Caco-2 (cell line): Measurements from ENCODE around the gene DHRS4. TPM values are rescaled to one million over a fixed set of nuclear protein-coding genes. Genes with fewer than 3 reads are reported as not detected.
"Not testable (repeated sequence)": the region's sequence is repeated elsewhere in the genome, so short reads cannot be mapped to it uniquely, and the experiment has no call there.

ENCODE experiments used
- BruUV-seq: library from RNA; stranded (reverse); fragments of 400-500 nt; replicated peaks from 2 replicates; lab custom pipeline; 2021; lab: Mats Ljungman, UMichigan
- CTCF ChIA-PET: fragments of 300-600 bp; sonication (Branson Sonifier 250); formaldehyde crosslinking; loops from one replicate; lab custom pipeline; 2022; ENCODE audit warnings: antibody characterized with exemption; lab: Charles Lee
- POLR2A ChIA-PET: fragments of 300-600 bp; sonication (Branson Sonifier 250); formaldehyde crosslinking; loops from one replicate; lab custom pipeline; 2022; ENCODE audit warnings: antibody characterized with exemption; lab: Charles Lee
- DNase-seq, 2 experiments: peaks; one replicate each; pipeline versions ENCODE4 v3.0.0 to v3.0.0-alpha.2; 2020 to 2022
- H3K27me3 ChIP-seq: replicated peaks from 2 replicates; pipeline ENCODE4 v1.6.0; 2011; ENCODE audit warnings: low read length; ENCODE audit not compliant: control insufficient read depth, insufficient read depth
- H3K36me3 ChIP-seq: 2 replicates; pipeline ENCODE4 v1.5.1; 2011; ENCODE audit warnings: low read length; ENCODE audit not compliant: control insufficient read depth, insufficient read depth
- H3K4me1 ChIP-seq: fragments of 250-450 bp; sonication (Bioruptor Pico); 2 replicates; pipeline ENCODE4 v1.5.1; 2020; ENCODE audit warnings: mild to moderate bottlenecking
- H3K4me3 ChIP-seq: 2 replicates; pipeline ENCODE4 v1.5.1; 2011; ENCODE audit warnings: low read depth, mild to moderate bottlenecking, control low read depth, low read length
- H3K9me3 ChIP-seq: fragments of 250-450 bp; sonication (Bioruptor Pico); 2 replicates; pipeline ENCODE4 v1.5.1; 2020; ENCODE audit warnings: mild to moderate bottlenecking, moderate library complexity
- H3K27ac Mint-ChIP-seq: one replicate; pipeline ENCODE4 v1.8.0; 2022; ENCODE audit warnings: mixed read lengths; ENCODE audit not compliant: unreplicated experiment
- H3K27me3 Mint-ChIP-seq: one replicate; pipeline ENCODE4 v1.8.0; 2022; ENCODE audit warnings: mixed read lengths; ENCODE audit not compliant: insufficient read depth, unreplicated experiment
- H3K36me3 Mint-ChIP-seq: one replicate; pipeline ENCODE4 v1.8.0; 2022; ENCODE audit warnings: mild to moderate bottlenecking, mixed read lengths; ENCODE audit not compliant: insufficient read depth, unreplicated experiment
- H3K4me1 Mint-ChIP-seq: one replicate; pipeline ENCODE4 v1.8.0; 2022; ENCODE audit warnings: low read depth, mixed read lengths; ENCODE audit not compliant: unreplicated experiment
- H3K4me3 Mint-ChIP-seq: one replicate; pipeline ENCODE4 v1.8.0; 2022; ENCODE audit warnings: mild to moderate bottlenecking, moderate library complexity, mixed read lengths; ENCODE audit not compliant: unreplicated experiment
- H3K9me3 Mint-ChIP-seq: one replicate; pipeline ENCODE4 v1.8.0; 2022; ENCODE audit warnings: mixed read lengths; ENCODE audit not compliant: unreplicated experiment
- intact Hi-C: fragments of 100-400 bp; cut with micrococcal nuclease; formaldehyde crosslinking; loops from one replicate; pipeline ENCODE4 v1.10.0; 2022; ENCODE audit not compliant: unreplicated experiment
- total RNA-seq: library from RNA; stranded (reverse); gene quantifications from 2 replicates; pipeline ENCODE4 v1.2.3, GENCODE V29; 2022
- TF ChIP-seq, protein P1 (sequence below), 2 experiments: fragments of 200-600 bp in 1 of 2; IDR thresholded peaks; 1 replicate in 1 of 2; 2 replicates in 1 of 2; pipeline versions ENCODE4 v1.5.1 to v1.8.0; 2011 to 2022; ENCODE audit warnings: antibody characterized with exemption in 1 of 2, control low read depth in 1 of 2, inconsistent platforms in 1 of 2, low read depth in 1 of 2, low read length in 1 of 2, mild to moderate bottlenecking in 1 of 2, moderate library complexity in 1 of 2; ENCODE audit not compliant: insufficient read depth in 1 of 2, severe bottlenecking in 1 of 2, unreplicated experiment in 1 of 2

DHRS4 gene
- total RNA-seq, 1 experiment from 2014 or later: 8.6 TPM

DNA sequence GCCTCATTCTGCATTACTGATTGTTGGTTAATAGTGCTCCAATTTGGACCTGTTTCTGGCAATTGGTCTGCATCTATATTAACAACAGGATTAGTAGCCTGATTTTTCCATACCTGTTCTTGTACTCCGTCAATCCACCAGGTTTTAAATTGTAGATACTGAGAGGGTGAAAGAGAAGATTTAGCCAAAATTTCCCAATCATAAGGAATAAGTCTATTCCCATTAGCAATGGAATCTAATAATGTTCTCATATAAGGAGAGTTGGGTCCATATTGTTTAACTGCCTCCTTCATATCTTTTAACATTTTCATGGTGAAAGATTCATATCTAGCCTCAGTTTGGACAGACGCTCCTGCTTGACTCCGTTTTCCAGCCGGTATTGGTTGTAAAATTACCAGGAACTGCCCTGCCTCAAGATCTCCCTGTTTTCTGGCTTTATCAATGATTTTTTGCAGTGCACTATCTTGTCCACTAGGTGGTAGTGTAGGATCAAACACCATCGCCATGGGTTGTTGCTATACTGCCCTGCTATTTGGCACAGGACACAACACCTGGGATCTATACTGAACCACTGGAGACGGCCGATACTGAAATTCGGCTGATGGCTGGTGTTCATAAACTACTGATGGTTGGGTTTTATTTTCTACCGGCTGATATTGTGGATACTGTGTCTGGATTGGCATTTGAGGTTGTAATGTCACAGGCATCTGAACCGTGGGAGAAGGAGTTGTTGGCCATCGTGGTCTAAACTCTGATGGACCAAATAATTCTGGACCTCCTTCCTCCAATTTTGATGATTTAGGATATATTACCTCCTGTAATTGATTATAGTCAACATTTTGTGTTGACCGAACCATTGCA lies 60.3 kb downstream of the DHRS4 start:
- Histone ChIP-seq H3K36me3 (no peaks in the 10 kb centered on the region), H3K4me1 (no peaks in the 10 kb centered on the region), H3K9me3 (no peaks in the 10 kb centered on the region), H3K4me3 (no peak overlapping the region), H3K27me3 (no peaks in the 10 kb centered on the region)
- TF ChIP-seq, protein P1, sequence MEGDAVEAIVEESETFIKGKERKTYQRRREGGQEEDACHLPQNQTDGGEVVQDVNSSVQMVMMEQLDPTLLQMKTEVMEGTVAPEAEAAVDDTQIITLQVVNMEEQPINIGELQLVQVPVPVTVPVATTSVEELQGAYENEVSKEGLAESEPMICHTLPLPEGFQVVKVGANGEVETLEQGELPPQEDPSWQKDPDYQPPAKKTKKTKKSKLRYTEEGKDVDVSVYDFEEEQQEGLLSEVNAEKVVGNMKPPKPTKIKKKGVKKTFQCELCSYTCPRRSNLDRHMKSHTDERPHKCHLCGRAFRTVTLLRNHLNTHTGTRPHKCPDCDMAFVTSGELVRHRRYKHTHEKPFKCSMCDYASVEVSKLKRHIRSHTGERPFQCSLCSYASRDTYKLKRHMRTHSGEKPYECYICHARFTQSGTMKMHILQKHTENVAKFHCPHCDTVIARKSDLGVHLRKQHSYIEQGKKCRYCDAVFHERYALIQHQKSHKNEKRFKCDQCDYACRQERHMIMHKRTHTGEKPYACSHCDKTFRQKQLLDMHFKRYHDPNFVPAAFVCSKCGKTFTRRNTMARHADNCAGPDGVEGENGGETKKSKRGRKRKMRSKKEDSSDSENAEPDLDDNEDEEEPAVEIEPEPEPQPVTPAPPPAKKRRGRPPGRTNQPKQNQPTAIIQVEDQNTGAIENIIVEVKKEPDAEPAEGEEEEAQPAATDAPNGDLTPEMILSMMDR (IDR thresholded peaks at IDR 0.05; ENCODE audit: insufficient read depth in 1 of 2, low read depth in 1 of 2, low read length in 1 of 2, severe bottlenecking in 1 of 2, unreplicated experiment in 1 of 2): peak; percentile 66 to 83
- Mint-ChIP-seq H3K27ac (no peak overlapping the region), H3K9me3 (peaks cover 10% of the 10 kb centered on the region), H3K27me3 (peaks cover 5% of the 10 kb centered on the region), H3K4me3 (no peak overlapping the region), H3K4me1 (no peaks in the 10 kb centered on the region), H3K36me3 (no peaks in the 10 kb centered on the region)
- no TSS peak for BruUV-seq
- CTCF ChIA-PET: no interaction called here
- intact Hi-C loops: loop anchor here (1.0 to 2.0 kb wide), 6 partner anchors 22 to 147 kb away; partner anchors contain the start of gene IRF9
- POLR2A ChIA-PET: no interaction called here
- peak; percentile 52 to 77 for DNase-seq

DNA sequence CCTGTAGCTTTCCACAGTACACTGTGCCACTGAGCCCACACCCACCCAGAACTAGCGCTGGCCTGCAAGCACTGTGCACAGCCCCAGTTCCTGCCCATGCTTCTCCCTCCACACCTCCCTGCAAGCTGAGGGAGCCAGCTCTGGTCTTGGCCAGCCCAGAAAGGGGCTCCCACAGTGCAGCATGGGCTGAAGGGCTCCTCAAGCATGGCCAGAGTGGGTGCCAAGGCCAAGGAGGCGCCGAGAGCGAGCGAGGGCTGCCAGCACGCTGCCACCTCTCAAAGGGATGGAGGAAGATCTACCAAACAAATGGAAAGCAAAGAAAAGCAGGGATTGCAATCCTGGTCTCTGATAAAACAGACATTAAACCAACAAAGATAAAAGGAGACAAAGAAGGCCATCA lies 62.2 kb downstream of the DHRS4 start:
- H3K27me3 Mint-ChIP-seq: not testable (repeated sequence)

More for the DNA sequence above, 62.2 kb downstream of the DHRS4 start:
- H3K4me1 Mint-ChIP-seq, DNase-seq, H3K4me3 ChIP-seq, H3K36me3 ChIP-seq, BruUV-seq, H3K27ac Mint-ChIP-seq, H3K9me3 ChIP-seq, POLR2A ChIA-PET, H3K36me3 Mint-ChIP-seq, CTCF ChIA-PET, H3K27me3 ChIP-seq, H3K4me3 Mint-ChIP-seq, H3K4me1 ChIP-seq: not testable (repeated sequence)
- H3K9me3 Mint-ChIP-seq: peaks cover 10% of the 10 kb centered on the region
- intact Hi-C loops: loop anchor here (2.0 kb wide), 2 partner anchors 43 to 75 kb away; no protein-coding TSS in a partner anchor

Other genes with a start within 250 kb of the DHRS4 start
- gene DHRS4L2, start 35.2 kb downstream of the DHRS4 start, total RNA-seq: 7.2 and 7.8 TPM in 2 replicates
- gene CARMIL3, start 98.2 kb downstream of the DHRS4 start, total RNA-seq: 0.88 and 1.00 TPM in 2 replicates
- not detected in 2 replicates for gene CPNE6, start 117.8 kb downstream of the DHRS4 start, total RNA-seq
- 132 and 146 TPM in 2 replicates for gene PCK2, start 140.5 kb downstream of the DHRS4 start, total RNA-seq
- gene DCAF11, start 161.0 kb downstream of the DHRS4 start, total RNA-seq: 58.1 and 65.9 TPM in 2 replicates
- gene NRL, start 161.2 kb downstream of the DHRS4 start, total RNA-seq: 2.1 and 2.3 TPM in 2 replicates
- 0.39 and 0.44 TPM in 2 replicates for gene FITM1, start 176.9 kb downstream of the DHRS4 start, total RNA-seq
- 130 and 141 TPM in 2 replicates for gene PSME1, start 182.4 kb downstream of the DHRS4 start, total RNA-seq
- 31.1 and 32.4 TPM in 2 replicates for gene EMC9, start 187.8 kb downstream of the DHRS4 start, total RNA-seq
- 142 and 145 TPM in 2 replicates for gene PSME2, start 192.8 kb downstream of the DHRS4 start, total RNA-seq
- gene RNF31, start 193.7 kb downstream of the DHRS4 start, total RNA-seq: 72.2 and 77.6 TPM in 2 replicates
- 54.1 and 55.4 TPM in 2 replicates for gene IRF9, start 207.5 kb downstream of the DHRS4 start, total RNA-seq
- gene REC8, start 218.3 kb downstream of the DHRS4 start, total RNA-seq: 8.4 and 10.6 TPM in 2 replicates
- gene IPO4, start 235.0 kb downstream of the DHRS4 start, total RNA-seq: 85.4 and 95.8 TPM in 2 replicates
- gene TM9SF1, start 241.7 kb downstream of the DHRS4 start, total RNA-seq: 41.9 and 47.1 TPM in 2 replicates